ENCODE results near the gene SHC2.

DNA sequence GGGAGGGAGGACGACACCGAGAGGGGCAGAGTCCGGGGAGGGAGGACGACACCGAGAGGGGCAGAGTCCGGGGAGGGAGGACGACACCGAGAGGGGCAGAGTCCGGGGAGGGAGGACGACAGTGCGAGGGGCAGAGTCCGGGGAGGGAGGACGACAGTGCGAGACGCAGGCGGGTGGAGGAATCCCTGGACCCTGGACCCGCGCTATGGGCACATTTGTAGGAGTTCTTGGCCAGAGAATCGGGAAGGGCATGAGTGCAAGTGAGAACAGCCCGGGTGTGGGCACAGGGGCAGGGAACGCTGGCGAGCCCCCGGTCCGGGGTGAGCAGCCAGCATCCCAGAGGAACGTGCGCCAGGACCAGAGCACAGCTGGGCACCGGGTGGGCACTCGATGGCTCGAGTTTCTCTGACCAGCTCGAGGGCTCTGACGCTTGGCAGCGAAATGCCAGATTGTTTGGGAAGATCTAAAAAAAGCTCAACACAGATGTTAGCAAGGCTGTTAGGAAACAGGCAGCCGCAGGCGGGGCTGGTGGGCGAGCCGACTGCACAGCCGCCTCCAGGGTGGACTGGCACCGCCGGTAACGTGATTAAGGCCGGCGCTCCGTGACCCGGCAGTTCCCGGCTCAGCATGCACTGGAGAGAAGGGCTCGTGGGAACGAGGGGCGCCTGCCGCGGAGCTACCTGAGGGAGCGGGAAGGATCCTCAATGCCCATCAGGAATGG lies 33.9 kb downstream of the SHC2 start:
- peak; percentile 40; the same call in 1 of the 2 replicates for TF ChIP-seq GATA2 (IDR thresholded peaks at IDR 0.05; ENCODE audit: low read depth, low read length)
- no peak for TF ChIP-seq GATA3 (IDR thresholded peaks at IDR 0.05; ENCODE audit: low read depth, low read length)
